K562 (cell line): ENCODE data around the gene MRGPRE. TPM values are rescaled to one million over a fixed set of nuclear protein-coding genes. Genes with fewer than 3 reads are reported as not detected.
A peak's percentile ranks its signal among the peaks of the same experiment; 100 is the strongest.

Experiments used
- EP300 ChIP-seq: IDR thresholded peaks from 2 replicates; pipeline ENCODE4 v1.6.1; 2012; ENCODE audit warnings: low read length, improper control_type of control experiment
- GATAD2A ChIP-seq: fragments of 450-650 bp; IDR thresholded peaks from 2 replicates; pipeline ENCODE4 v1.6.1; 2017
- HDAC1 ChIP-seq, 2 experiments: fragments of 450-650 bp; IDR thresholded peaks; 2 replicates each; pipeline ENCODE4 v1.6.1; 2016 to 2017; ENCODE audit warnings: inconsistent platforms in 1 of 2, mild to moderate bottlenecking in 1 of 2, moderate library complexity in 1 of 2
- KDM1A ChIP-seq, 2 experiments: fragments of 450-650 bp; IDR thresholded peaks; 2 replicates each; pipeline ENCODE4 v1.6.1; 2016; ENCODE audit warnings: mild to moderate bottlenecking in 2 of 2
- POLR2G ChIP-seq: fragments of 200-400 bp; formaldehyde crosslinking; IDR thresholded peaks from 2 replicates; pipeline ENCODE4 v1.6.1; 2017; ENCODE audit warnings: low read depth, mild to moderate bottlenecking, antibody characterized with exemption, low read length, moderate library complexity
- PURB ChIP-seq: sonication (generic); formaldehyde crosslinking; IDR thresholded peaks from 2 replicates; pipeline ENCODE4 v1.9.0; 2021; ENCODE audit warnings: low read depth, mild to moderate bottlenecking, missing genetic modification reagents
- TCF15 ChIP-seq: fragments of 250-450 bp; sonication (Bioruptor Pico); IDR thresholded peaks from 2 replicates; pipeline ENCODE4 v1.8.0; 2022; ENCODE audit warnings: moderate library complexity, mild to moderate bottlenecking, inconsistent platforms
- TFAM ChIP-seq: fragments of 250-450 bp; sonication (Bioruptor Pico); conservative IDR thresholded peaks from 2 replicates; pipeline ENCODE4 v1.5.0; 2021; ENCODE audit warnings: mild to moderate bottlenecking, moderate library complexity
- XRCC5 ChIP-seq: fragments of 200-400 bp; formaldehyde crosslinking; IDR thresholded peaks from 2 replicates; pipeline ENCODE4 v1.6.1; 2017; ENCODE audit warnings: low read depth, mild to moderate bottlenecking, low read length
- ZFP36 ChIP-seq: fragments of 150-350 bp; IDR thresholded peaks from 2 replicates; pipeline ENCODE4 v1.6.1; 2018; ENCODE audit warnings: low read length, low read depth; ENCODE audit not compliant: partially characterized antibody
- ZKSCAN8 ChIP-seq: fragments of 200-800 bp; sonication (Bioruptor generic); IDR thresholded peaks from 2 replicates; pipeline ENCODE4 v1.6.1; 2016; ENCODE audit warnings: missing genetic modification characterization, missing compliant biosample characterization
- ZNF436 ChIP-seq: fragments of 250-450, 450-650 bp; sonication (Bioruptor Pico); formaldehyde crosslinking; IDR thresholded peaks from 2 replicates; pipeline ENCODE4 v1.7.0; 2020; ENCODE audit warnings: mild to moderate bottlenecking
- polyA plus RNA-seq, 8 experiments: library from polyadenylated mRNA; depleted of rRNA in 4 of 8; stranded (reverse) in 5 of 8; unstranded in 3 of 8; fragments of >200 nt; fragmentation: Nextera tagmentation in 2 of 8; fragmentation: Illumina TruSeq in 1 of 8; extraction: Ambion mirVana in 2 of 8; extraction: Trizol in 1 of 8; gene quantifications; 2 replicates each; pipeline versions ENCODE4 v1.2.1 to v1.2.3, GENCODE V29; 2011 to 2014; ENCODE audit warnings: inconsistent platforms in 1 of 8, missing spikeins in 1 of 8
- total RNA-seq, 7 experiments: library from RNA; depleted of rRNA in 6 of 7; stranded (reverse); fragments of >200 nt in 6 of 7; fragmentation: Illumina TruSeq in 2 of 7; extraction: Trizol in 2 of 7; gene quantifications; 2 replicates each; pipeline versions ENCODE4 v1.2.1 to v1.2.3, GENCODE V29; 2011 to 2021; ENCODE audit warnings: low replicate concordance in 1 of 7
- TF ChIP-seq, protein P1 (sequence below): fragments of 250-450 bp; sonication (Bioruptor Pico); IDR thresholded peaks from 2 replicates; pipeline ENCODE4 v1.9.0; 2021; ENCODE audit warnings: mild to moderate bottlenecking, inconsistent platforms
- TF ChIP-seq, protein P2 (sequence below): fragments of 250-450 bp; sonication (Bioruptor Pico); IDR thresholded peaks from 2 replicates; pipeline ENCODE4 v1.4.0; 2020; ENCODE audit warnings: mild to moderate bottlenecking, moderate library complexity
- TF ChIP-seq, protein P3 (sequence below): fragments of 250-450 bp; sonication (Bioruptor Pico); IDR thresholded peaks from 2 replicates; pipeline ENCODE4 v1.5.0; 2021; ENCODE audit warnings: mild to moderate bottlenecking, borderline replicate concordance

MRGPRE gene
- total and polyA plus RNA-seq, 9 of the 15 experiments (the other 6 are each of a cell fraction or from before 2014, with no cell fraction given) = not detected

GRCh38 chr11:3220521-3221407, 11.5 kb downstream of the MRGPRE start (continued):
- TF ChIP-seq, protein P1, sequence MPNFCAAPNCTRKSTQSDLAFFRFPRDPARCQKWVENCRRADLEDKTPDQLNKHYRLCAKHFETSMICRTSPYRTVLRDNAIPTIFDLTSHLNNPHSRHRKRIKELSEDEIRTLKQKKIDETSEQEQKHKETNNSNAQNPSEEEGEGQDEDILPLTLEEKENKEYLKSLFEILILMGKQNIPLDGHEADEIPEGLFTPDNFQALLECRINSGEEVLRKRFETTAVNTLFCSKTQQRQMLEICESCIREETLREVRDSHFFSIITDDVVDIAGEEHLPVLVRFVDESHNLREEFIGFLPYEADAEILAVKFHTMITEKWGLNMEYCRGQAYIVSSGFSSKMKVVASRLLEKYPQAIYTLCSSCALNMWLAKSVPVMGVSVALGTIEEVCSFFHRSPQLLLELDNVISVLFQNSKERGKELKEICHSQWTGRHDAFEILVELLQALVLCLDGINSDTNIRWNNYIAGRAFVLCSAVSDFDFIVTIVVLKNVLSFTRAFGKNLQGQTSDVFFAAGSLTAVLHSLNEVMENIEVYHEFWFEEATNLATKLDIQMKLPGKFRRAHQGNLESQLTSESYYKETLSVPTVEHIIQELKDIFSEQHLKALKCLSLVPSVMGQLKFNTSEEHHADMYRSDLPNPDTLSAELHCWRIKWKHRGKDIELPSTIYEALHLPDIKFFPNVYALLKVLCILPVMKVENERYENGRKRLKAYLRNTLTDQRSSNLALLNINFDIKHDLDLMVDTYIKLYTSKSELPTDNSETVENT (CRISPR knock-in tag) = no peak
- TF ChIP-seq GATAD2A (no peak), POLR2G (no peak), PURB (CRISPR knock-in tag) (no peak), ZFP36 (peak; percentile 71), ZNF436 (CRISPR knock-in tag) (no peak), ZKSCAN8 (CRISPR knock-in tag) (no peak), TCF15 (CRISPR knock-in tag) (no peak), KDM1A (IDR thresholded peaks at IDR 0.05) (0 out of 4 replicates have a peak, but pooled peaks of 1 of the 2 experiments have one; percentile 46), XRCC5 (no peak), TFAM (CRISPR knock-in tag) (no peak), EP300 (no peak), HDAC1 (IDR thresholded peaks at IDR 0.05) (no peak)
- TF ChIP-seq, protein P2, sequence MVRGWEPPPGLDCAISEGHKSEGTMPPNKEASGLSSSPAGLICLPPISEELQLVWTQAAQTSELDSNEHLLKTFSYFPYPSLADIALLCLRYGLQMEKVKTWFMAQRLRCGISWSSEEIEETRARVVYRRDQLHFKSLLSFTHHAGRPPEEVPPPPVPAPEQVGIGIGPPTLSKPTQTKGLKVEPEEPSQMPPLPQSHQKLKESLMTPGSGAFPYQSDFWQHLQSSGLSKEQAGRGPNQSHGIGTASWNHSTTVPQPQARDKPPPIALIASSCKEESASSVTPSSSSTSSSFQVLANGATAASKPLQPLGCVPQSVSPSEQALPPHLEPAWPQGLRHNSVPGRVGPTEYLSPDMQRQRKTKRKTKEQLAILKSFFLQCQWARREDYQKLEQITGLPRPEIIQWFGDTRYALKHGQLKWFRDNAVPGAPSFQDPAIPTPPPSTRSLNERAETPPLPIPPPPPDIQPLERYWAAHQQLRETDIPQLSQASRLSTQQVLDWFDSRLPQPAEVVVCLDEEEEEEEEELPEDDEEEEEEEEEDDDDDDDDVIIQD (CRISPR knock-in tag) = no peak
- TF ChIP-seq, protein P3, sequence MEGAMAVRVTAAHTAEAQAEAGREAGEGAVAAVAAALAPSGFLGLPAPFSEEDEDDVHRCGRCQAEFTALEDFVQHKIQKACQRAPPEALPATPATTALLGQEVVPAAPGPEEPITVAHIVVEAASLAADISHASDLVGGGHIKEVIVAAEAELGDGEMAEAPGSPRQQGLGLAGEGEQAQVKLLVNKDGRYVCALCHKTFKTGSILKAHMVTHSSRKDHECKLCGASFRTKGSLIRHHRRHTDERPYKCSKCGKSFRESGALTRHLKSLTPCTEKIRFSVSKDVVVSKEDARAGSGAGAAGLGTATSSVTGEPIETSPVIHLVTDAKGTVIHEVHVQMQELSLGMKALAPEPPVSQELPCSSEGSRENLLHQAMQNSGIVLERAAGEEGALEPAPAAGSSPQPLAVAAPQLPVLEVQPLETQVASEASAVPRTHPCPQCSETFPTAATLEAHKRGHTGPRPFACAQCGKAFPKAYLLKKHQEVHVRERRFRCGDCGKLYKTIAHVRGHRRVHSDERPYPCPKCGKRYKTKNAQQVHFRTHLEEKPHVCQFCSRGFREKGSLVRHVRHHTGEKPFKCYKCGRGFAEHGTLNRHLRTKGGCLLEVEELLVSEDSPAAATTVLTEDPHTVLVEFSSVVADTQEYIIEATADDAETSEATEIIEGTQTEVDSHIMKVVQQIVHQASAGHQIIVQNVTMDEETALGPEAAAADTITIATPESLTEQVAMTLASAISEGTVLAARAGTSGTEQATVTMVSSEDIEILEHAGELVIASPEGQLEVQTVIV (CRISPR knock-in tag) = no peak
